KOPT-K1 (cell line): ENCODE results near the gene ORM1.
"Not testable (repeated sequence)": the region's sequence is repeated elsewhere in the genome, so short reads cannot be mapped to it uniquely, and the experiment has no call there.

Source experiments
- H3K27ac ChIP-seq: fragments of 200-600 bp; sonication (generic); 2 replicates; pipeline ENCODE4 v1.5.1; 2016; ENCODE audit warnings: antibody characterized with exemption, mild to moderate bottlenecking, low read depth, low read length; ENCODE audit not compliant: poor library complexity, severe bottlenecking
- H3K36me3 ChIP-seq: fragments of 200-600 bp; sonication (generic); 2 replicates; pipeline ENCODE4 v1.5.1; 2017; ENCODE audit warnings: antibody characterized with exemption, mild to moderate bottlenecking, low read length, moderate library complexity; ENCODE audit not compliant: insufficient read depth
- H3K9me3 ChIP-seq: fragments of 200-600 bp; sonication (generic); 2 replicates; pipeline ENCODE4 v1.5.1; 2017; ENCODE audit warnings: antibody characterized with exemption, low read length, mild to moderate bottlenecking; ENCODE audit not compliant: insufficient read depth, poor library complexity, severe bottlenecking

The ORM1 gene

DNA sequence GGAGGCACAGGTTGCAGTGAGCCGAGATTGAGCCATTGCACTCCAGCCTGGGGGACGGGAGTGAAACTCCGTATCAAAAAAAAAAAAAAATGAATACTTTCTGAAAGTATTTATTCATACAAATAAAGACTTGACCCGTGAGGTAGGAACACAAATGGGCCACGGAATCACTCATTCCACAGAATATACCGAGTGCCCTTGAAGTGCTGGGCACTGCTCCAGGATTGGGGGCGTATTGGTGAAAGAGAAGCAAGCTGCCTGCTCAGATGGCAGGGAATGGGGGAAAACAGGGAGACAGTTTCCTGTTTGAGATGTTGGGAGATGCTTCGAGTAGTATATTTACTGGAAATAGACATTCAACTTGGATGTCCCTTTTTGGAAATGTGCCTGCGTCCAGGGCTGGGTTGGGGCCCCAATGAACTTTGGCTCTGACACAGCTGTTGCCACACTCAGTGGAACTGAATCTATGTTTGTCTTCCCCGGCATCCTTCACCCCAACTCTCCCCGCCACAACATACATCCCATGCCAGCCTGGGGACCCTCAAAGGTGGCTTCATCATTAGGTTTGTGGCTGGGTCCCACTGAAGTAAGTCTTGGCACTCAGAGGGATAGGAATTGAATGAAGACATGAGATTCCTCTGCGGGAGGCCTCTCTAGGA lies 609 bp upstream of the ORM1 start:
- not testable (repeated sequence) for H3K36me3 ChIP-seq, H3K9me3 ChIP-seq, H3K27ac ChIP-seq

DNA sequence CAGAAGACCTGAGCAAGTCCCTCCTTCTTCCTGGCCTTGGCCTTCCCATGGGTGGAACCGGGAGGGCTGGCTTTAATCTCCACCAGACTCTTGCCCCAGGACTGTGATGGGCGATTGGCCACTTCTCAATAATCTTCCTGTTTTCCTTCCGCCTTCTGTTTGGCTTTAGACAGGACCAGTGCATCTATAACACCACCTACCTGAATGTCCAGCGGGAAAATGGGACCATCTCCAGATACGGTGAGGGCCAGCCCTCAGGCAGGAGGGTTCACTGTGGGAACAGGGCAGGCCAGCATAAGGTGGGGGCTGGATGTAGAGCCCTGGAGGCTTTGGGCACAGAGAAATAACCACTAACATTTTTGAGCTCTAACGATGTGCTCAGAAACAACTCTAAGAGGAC lies 951 bp downstream of the ORM1 start:
- H3K9me3 ChIP-seq, H3K36me3 ChIP-seq, H3K27ac ChIP-seq: not testable (repeated sequence)

- Histone ChIP-seq H3K36me3 (no peaks in the 10 kb centered on the region), H3K27ac (no peak overlapping the region), H3K9me3 (no peaks in the 10 kb centered on the region)
These were observed 1.6 kb downstream of the ORM1 start for GRCh38 chr9:114324492-114324891.

GRCh38 chr9:114324965-114325364 lies 2.1 kb downstream of the ORM1 start:
- H3K27ac ChIP-seq, H3K9me3 ChIP-seq, H3K36me3 ChIP-seq: not testable (repeated sequence)

GRCh38 chr9:114325684-114326254 lies 2.9 kb downstream of the ORM1 start:
- H3K27ac ChIP-seq, H3K9me3 ChIP-seq, H3K36me3 ChIP-seq: not testable (repeated sequence)

- Histone ChIP-seq H3K36me3 (no peaks in the 10 kb centered on the region), H3K27ac (no peak overlapping the region), H3K9me3 (no peaks in the 10 kb centered on the region)
These were observed 4.9 kb downstream of the ORM1 start for GRCh38 chr9:114327749-114328148.

- H3K36me3 ChIP-seq, H3K9me3 ChIP-seq, H3K27ac ChIP-seq: not testable (repeated sequence)
These were observed 5.5 kb downstream of the ORM1 start for GRCh38 chr9:114328357-114328820.

DNA sequence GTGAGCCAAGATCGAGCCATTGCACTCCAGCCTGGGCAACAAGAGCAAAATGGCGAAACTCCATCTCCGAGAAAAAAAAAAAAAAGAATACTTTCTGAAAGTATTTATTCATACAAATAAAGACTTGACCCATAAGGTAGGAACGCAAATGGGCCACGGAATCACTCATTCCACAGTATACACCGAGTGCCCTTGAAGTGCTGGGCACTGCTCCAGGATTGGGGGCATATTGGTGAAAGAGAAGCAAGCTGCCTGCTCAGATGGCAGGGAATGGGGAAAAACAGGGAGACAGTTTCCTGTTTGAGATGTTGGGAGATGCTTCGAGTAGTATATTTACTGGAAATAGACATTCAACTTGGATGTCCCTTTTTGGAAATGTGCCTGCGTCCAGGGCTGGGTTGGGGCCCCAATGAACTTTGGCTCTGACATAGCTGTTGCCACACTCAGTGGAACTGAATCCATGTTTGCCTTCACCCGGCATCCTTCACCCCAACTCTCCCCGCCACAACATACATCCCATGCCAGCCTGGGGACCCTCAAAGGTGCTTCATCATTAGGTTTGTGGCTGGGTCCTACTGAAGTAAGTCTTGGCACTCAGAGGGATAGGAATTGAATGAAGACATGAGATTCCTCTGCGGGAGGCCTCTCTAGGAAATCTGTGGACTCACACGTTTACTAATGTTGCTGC lies 6.2 kb downstream of the ORM1 start:
- not testable (repeated sequence) for H3K9me3 ChIP-seq, H3K27ac ChIP-seq, H3K36me3 ChIP-seq

DNA sequence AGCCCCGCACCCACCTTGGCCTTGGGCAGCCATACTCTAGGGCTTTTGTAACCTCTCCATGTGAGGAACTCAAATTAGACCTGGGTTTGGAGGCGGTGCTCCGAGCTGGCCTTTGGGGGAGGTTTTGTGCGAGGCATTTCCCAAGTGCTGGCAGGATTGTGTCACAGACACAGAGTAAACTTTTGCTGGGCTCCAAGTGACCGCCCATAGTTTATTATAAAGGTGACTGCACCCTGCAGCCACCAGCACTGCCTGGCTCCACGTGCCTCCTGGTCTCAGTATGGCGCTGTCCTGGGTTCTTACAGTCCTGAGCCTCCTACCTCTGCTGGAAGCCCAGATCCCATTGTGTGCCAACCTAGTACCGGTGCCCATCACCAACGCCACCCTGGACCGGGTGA lies 6.7 kb downstream of the ORM1 start, which contains the start of gene ORM2:
TSS of gene ORM2 (plus strand) at position 245 of the 398 bp plus-strand sequence. CDS start at position 281, 36 bp downstream.
- not testable (repeated sequence) for H3K9me3 ChIP-seq, H3K36me3 ChIP-seq, H3K27ac ChIP-seq

DNA sequence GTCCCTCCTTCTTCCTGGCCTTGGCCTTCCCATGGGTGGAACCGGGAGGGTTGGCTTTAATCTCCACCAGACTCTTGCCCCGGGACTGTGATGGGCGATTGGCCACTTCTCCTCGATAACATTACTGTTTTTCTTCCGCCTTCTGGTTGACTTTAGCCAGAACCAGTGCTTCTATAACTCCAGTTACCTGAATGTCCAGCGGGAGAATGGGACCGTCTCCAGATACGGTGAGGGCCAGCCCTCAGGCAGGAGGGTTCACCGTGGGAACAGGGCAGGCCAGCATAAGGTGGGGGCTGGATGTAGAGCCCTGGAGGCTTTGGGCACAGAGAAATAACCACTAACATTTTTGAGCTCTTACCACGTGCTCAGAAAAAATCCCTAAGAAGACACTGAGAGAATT lies 7.7 kb downstream of the ORM1 start:
- peaks cover 13% of the 10 kb centered on the region for H3K36me3 ChIP-seq
- no peak overlapping the region for H3K27ac ChIP-seq

GRCh38 chr9:114331229-114332195 lies 8.6 kb downstream of the ORM1 start:
- peaks cover 22% of the 10 kb centered on the region for H3K36me3 ChIP-seq
- H3K27ac ChIP-seq, H3K9me3 ChIP-seq: not testable (repeated sequence)

More for the DNA sequence above, 7.7 kb downstream of the ORM1 start:
- H3K9me3 ChIP-seq, result no peaks in the 10 kb centered on the region

GRCh38 chr9:114332474-114333040 lies 9.7 kb downstream of the ORM1 start:
- not testable (repeated sequence) for H3K9me3 ChIP-seq, H3K27ac ChIP-seq
- H3K36me3 ChIP-seq, result peaks cover 31% of the 10 kb centered on the region

DNA sequence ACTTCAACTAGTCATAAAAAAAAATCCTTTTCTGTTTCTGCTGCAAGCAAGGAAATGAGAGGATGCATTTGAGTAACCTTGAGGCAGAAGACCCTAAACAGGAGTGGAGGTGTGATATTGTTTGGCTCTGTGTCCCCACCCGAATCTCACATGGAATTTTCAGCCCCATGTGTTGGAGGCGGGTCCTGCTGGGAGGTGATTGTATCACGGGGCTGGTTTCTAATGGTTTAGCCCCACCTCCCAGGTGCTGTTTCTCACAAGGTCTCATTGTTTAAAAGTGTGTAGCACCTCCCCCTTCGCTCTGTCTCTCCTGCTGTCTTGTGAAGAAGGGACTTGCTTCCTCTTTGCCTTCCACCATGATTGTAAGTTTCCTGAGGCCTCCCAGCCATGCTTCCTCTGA lies 10.8 kb downstream of the ORM1 start:
- not testable (repeated sequence) for H3K27ac ChIP-seq, H3K9me3 ChIP-seq
- peaks cover 43% of the 10 kb centered on the region for H3K36me3 ChIP-seq

DNA sequence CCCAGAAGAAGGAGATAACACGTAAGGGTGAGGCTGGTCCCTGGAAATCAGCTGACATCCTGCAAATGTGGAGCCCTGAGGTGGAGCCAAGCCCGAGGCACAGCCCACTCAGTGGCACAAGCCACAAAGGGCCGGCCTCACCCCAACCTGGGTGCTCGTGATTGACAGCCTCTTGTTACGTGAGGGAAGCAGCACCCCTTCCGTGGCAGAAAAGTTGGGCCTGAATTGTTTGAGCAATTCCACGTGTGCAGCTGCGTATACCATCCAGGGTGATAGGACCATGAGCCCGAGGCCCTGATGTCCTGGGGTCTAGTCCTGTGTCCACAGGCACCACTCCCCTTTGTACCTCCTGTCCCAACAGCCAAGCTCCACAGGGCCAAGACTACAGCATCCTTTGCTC lies 11.6 kb downstream of the ORM1 start:
- Histone ChIP-seq H3K36me3 (peaks cover 50% of the 10 kb centered on the region), H3K9me3 (no peaks in the 10 kb centered on the region), H3K27ac (no peak overlapping the region)

DNA sequence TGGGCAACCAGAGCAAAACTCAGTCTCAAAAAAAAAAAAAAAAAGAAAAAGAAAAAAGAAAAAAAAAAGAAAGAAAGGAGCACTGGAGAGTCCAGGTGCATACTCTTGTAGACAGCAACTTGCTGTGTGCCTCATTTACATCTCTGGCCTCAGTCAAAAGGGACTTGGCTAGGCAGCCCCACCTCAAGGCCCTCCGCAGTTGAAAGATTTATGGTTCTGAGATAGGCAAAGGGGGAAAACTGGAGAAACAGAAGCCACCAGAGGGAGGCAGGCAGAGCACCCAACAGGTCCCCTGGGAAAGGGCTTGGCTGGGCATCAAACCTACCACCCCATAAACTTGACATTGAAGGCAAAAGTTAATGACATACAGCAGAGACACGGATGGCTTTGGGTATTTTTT lies 12.8 kb downstream of the ORM1 start:
- Histone ChIP-seq H3K27ac (no peak overlapping the region), H3K9me3 (no peaks in the 10 kb centered on the region), H3K36me3 (peaks cover 63% of the 10 kb centered on the region)
